ENCODE measurements around the gene CDR2L. TPM values are rescaled to one million over a fixed set of nuclear protein-coding genes. Genes with fewer than 3 reads are reported as not detected.

Gene CDR2L
- total RNA-seq, 5 donors from 2014 or later (not counting 1 experiment from before 2014, with no cell fraction given): 0.12 to 0.29 (median 0.19) TPM; not detected in 1

DNA sequence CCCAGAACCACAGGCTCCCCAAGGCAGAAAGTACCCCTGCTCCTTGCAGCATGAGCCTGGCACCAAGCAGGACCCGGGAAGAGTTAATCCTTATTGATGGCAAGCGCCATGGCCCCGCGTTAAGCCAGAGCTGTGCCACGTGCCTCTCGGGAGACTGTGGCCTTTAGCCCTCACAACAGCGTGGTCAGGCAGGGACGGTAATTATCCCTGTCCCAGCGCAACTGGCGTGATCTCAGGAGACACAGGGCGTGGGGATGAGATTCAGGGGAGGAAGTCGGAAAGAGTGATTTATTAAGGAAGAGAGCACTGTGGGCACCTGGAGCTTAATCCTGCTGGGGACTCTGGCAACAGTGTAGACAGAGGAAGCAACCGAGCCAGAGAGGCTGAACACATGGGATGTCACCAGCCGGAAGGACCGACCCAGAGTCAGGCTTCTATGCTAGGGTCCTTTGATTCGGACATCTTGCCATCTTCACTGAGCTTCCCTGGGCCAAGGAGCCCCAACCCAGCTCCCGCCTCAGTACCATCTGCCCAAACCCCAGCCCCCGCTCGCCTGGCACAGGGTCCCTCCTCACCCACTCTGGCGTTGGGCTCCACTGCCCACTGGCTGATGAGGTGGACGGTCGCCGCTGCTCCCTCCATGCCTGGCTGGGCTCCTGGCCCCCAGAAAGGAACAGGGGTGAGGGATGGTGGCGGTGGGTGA is 34.9 kb upstream of the CDR2L start:
- POLR2A ChIA-PET: no interaction called here

DNA sequence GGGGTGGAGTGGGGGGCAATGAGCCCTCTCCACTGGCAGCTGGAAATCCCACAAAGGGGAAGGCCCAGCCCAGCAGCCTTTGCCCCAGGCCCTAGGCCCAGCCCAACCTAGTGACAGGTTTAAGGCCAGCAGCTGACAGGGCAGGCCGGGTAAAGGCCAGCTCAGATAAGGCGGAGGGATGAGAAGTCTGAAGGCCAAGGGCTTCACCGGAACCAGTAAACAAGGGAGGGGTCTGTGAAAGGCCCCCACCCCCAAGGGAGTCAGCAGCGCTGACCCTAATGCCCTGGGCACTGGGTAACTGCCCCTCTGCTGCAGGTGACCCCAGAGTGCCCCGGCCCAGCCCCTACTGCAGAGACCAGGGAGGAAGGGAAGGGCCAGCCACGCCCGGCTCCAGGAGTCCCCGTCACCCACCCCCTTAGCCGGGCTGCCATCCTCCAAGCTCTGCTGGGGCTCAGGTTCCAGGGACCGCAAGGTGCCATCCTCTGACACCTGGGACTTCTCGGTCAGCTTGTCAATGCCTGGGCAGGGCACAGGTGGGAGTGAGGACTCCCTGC is 34.2 kb upstream of the CDR2L start:
- Histone ChIP-seq H3K4me3 (ENCODE audit: control insufficient read depth in 1 of 2, extremely low read depth in 1 of 2, low read length in 1 of 2) (no peak overlapping the region), H3K36me3 (ENCODE audit: control insufficient read depth in 2 of 2, extremely low read depth in 1 of 2, insufficient read depth in 1 of 2, low read length in 1 of 2) (peaks cover 0 to 3% of the 10 kb centered on the region in 2 donors), H3K27ac (ENCODE audit: low read length) (no peak overlapping the region), H3K4me1 (ENCODE audit: control insufficient read depth in 1 of 2, extremely low read depth in 1 of 2, insufficient read depth in 2 of 2, low read length in 2 of 2) (peaks cover 0 to 4% of the 10 kb centered on the region in 2 experiments), H3K27me3 (replicated peaks in 1 of 2; ENCODE audit: control insufficient read depth in 2 of 2, extremely low read depth in 1 of 2, insufficient read depth in 2 of 2, low read length in 1 of 2) (peaks cover 0 to 53% of the 10 kb centered on the region in 2 experiments), H3K9me3 (no peaks in the 10 kb centered on the region)
- ChIA-PET POLR2A (no interaction called here), CTCF (no interaction called here)
- no peak for ATAC-seq (replicated peaks in 1 of 4)
- WGBS (ENCODE audit: insufficient coverage): 88% methylated on average over 4 of the region's 11 CpGs
- peaks cover 4% of the 10 kb centered on the region in 3 donors for H3K4me1 Mint-ChIP-seq
- H3K9me3 Mint-ChIP-seq: no peaks in the 10 kb centered on the region
- H3K27ac Mint-ChIP-seq: no peak overlapping the region
- no peaks in the 10 kb centered on the region for H3K36me3 Mint-ChIP-seq
- H3K4me3 Mint-ChIP-seq: no peak overlapping the region
- DNase-seq: no peak
- peaks cover 0 to 3% of the 10 kb centered on the region in 2 donors for H3K27me3 Mint-ChIP-seq

More for the DNA sequence above, 34.9 kb upstream of the CDR2L start:
- Histone ChIP-seq H3K4me3 (ENCODE audit: control insufficient read depth in 1 of 2, extremely low read depth in 1 of 2, low read length in 1 of 2) (no peak overlapping the region), H3K27me3 (replicated peaks in 1 of 2; ENCODE audit: control insufficient read depth in 2 of 2, extremely low read depth in 1 of 2, insufficient read depth in 2 of 2, low read length in 1 of 2) (peaks cover 0 to 50% of the 10 kb centered on the region in 2 experiments), H3K9me3 (no peaks in the 10 kb centered on the region), H3K36me3 (ENCODE audit: control insufficient read depth in 2 of 2, extremely low read depth in 1 of 2, insufficient read depth in 1 of 2, low read length in 1 of 2) (peaks cover 0 to 3% of the 10 kb centered on the region in 2 donors), H3K4me1 (ENCODE audit: control insufficient read depth in 1 of 2, extremely low read depth in 1 of 2, insufficient read depth in 2 of 2, low read length in 2 of 2) (no peaks in the 10 kb centered on the region), H3K27ac (ENCODE audit: low read length) (no peak overlapping the region)
- H3K9me3 Mint-ChIP-seq: no peaks in the 10 kb centered on the region
- no peaks in the 10 kb centered on the region for H3K4me1 Mint-ChIP-seq
- CTCF ChIA-PET: no interaction called here
- DNase-seq: no peak
- peaks cover 0 to 3% of the 10 kb centered on the region in 2 donors for H3K27me3 Mint-ChIP-seq
- no peaks in the 10 kb centered on the region for H3K36me3 Mint-ChIP-seq
- H3K4me3 Mint-ChIP-seq: no peak overlapping the region
- 83% methylated on average over 16 of the region's 24 CpGs for WGBS (ENCODE audit: insufficient coverage)
- H3K27ac Mint-ChIP-seq: no peak overlapping the region
- ATAC-seq (replicated peaks in 1 of 4): no peak

GRCh38 chr17:74954115-74954514 is 33.3 kb upstream of the CDR2L start:
- Mint-ChIP-seq H3K4me3 (no peak overlapping the region), H3K9me3 (no peaks in the 10 kb centered on the region), H3K4me1 (peaks cover 4% of the 10 kb centered on the region in 3 donors), H3K27me3 (peaks cover 0 to 3% of the 10 kb centered on the region in 2 donors), H3K36me3 (no peaks in the 10 kb centered on the region), H3K27ac (no peak overlapping the region)
- POLR2A ChIA-PET: no interaction called here
- DNase-seq (no peak), ATAC-seq (replicated peaks in 1 of 4) (no peak)
- H3K4me3 ChIP-seq (ENCODE audit: control insufficient read depth in 1 of 2, extremely low read depth in 1 of 2, low read length in 1 of 2): no peak overlapping the region
- 100% methylated on average over 4 of the region's 15 CpGs for WGBS (ENCODE audit: insufficient coverage)
- no peaks in the 10 kb centered on the region for H3K9me3 ChIP-seq
- H3K4me1 ChIP-seq (ENCODE audit: control insufficient read depth in 1 of 2, extremely low read depth in 1 of 2, insufficient read depth in 2 of 2, low read length in 2 of 2): peaks cover 0 to 4% of the 10 kb centered on the region in 2 experiments
- peaks cover 0 to 3% of the 10 kb centered on the region in 2 donors for H3K36me3 ChIP-seq (ENCODE audit: control insufficient read depth in 2 of 2, extremely low read depth in 1 of 2, insufficient read depth in 1 of 2, low read length in 1 of 2)
- CTCF ChIA-PET: no interaction called here
- H3K27ac ChIP-seq (ENCODE audit: low read length): no peak overlapping the region
- peaks cover 0 to 50% of the 10 kb centered on the region in 2 experiments for H3K27me3 ChIP-seq (replicated peaks in 1 of 2; ENCODE audit: control insufficient read depth in 2 of 2, extremely low read depth in 1 of 2, insufficient read depth in 2 of 2, low read length in 1 of 2)

- Mint-ChIP-seq H3K27me3 (peaks cover 0 to 3% of the 10 kb centered on the region in 2 donors), H3K4me3 (no peak overlapping the region), H3K27ac (no peak overlapping the region), H3K4me1 (peaks cover 4 to 9% (median 4%) of the 10 kb centered on the region in 3 donors), H3K9me3 (no peaks in the 10 kb centered on the region), H3K36me3 (no peaks in the 10 kb centered on the region)
- no peak overlapping the region for H3K4me3 ChIP-seq (ENCODE audit: control insufficient read depth in 1 of 2, extremely low read depth in 1 of 2, low read length in 1 of 2)
- H3K36me3 ChIP-seq (ENCODE audit: control insufficient read depth in 2 of 2, extremely low read depth in 1 of 2, insufficient read depth in 1 of 2, low read length in 1 of 2): peaks cover 0 to 3% of the 10 kb centered on the region in 2 donors
- ATAC-seq (replicated peaks in 1 of 4): no peak
- ChIA-PET CTCF (interaction anchor here in 1 of 2 donors (0.7 kb wide), 1 partner anchor 29 kb away, joined by 3 read pairs; no protein-coding TSS in a partner anchor), POLR2A (no interaction called here)
- no peak for DNase-seq
- WGBS (ENCODE audit: insufficient coverage): 58% methylated on average over 9 of the region's 13 CpGs
- no peaks in the 10 kb centered on the region for H3K9me3 ChIP-seq
- H3K4me1 ChIP-seq (ENCODE audit: control insufficient read depth in 1 of 2, extremely low read depth in 1 of 2, insufficient read depth in 2 of 2, low read length in 2 of 2): peaks cover 0 to 4% of the 10 kb centered on the region in 2 experiments
- H3K27me3 ChIP-seq (replicated peaks in 1 of 2; ENCODE audit: control insufficient read depth in 2 of 2, extremely low read depth in 1 of 2, insufficient read depth in 2 of 2, low read length in 1 of 2): peaks cover 0 to 44% of the 10 kb centered on the region in 2 experiments
- no peak overlapping the region for H3K27ac ChIP-seq (ENCODE audit: low read length)
These were observed 32.6 kb upstream of the CDR2L start for GRCh38 chr17:74954665-74955421.

DNA sequence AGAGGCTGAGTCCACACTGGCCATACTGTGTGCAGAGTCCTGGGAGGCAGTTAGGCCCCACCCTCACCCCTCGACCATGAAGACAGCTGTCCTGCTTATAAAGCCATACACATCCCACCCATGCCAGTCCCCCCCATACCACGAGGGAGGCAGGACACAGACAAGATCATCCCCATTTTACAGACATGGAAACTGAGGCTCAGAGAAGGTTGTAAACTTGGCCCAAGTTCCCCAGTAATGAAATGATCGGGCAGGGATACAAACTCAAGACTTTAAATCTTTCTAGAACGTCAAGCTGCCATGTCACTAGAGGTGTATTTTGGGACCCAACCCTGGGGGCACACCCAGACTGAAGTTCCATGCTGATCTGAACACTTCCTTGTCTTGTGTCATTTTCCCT is 31.3 kb upstream of the CDR2L start:
- Mint-ChIP-seq H3K27me3 (peaks cover 0 to 3% of the 10 kb centered on the region in 2 donors), H3K9me3 (no peaks in the 10 kb centered on the region), H3K4me1 (peaks cover 4 to 9% (median 4%) of the 10 kb centered on the region in 3 donors), H3K4me3 (no peak overlapping the region), H3K36me3 (no peaks in the 10 kb centered on the region), H3K27ac (no peak overlapping the region)
- ChIA-PET CTCF (no interaction called here), POLR2A (no interaction called here)
- peaks cover 0 to 3% of the 10 kb centered on the region in 2 donors for H3K36me3 ChIP-seq (ENCODE audit: control insufficient read depth in 2 of 2, extremely low read depth in 1 of 2, insufficient read depth in 1 of 2, low read length in 1 of 2)
- DNase-seq: no peak
- H3K9me3 ChIP-seq: no peaks in the 10 kb centered on the region
- 57% methylated on average over 4 of the region's 4 CpGs for WGBS (ENCODE audit: insufficient coverage)
- no peak for ATAC-seq (replicated peaks in 1 of 4)
- no peak overlapping the region for H3K4me3 ChIP-seq (ENCODE audit: control insufficient read depth in 1 of 2, extremely low read depth in 1 of 2, low read length in 1 of 2)
- no peak overlapping the region for H3K27ac ChIP-seq (ENCODE audit: low read length)
- peaks cover 0 to 7% of the 10 kb centered on the region in 2 experiments for H3K4me1 ChIP-seq (ENCODE audit: control insufficient read depth in 1 of 2, extremely low read depth in 1 of 2, insufficient read depth in 2 of 2, low read length in 2 of 2)
- peaks cover 0 to 38% of the 10 kb centered on the region in 2 experiments for H3K27me3 ChIP-seq (replicated peaks in 1 of 2; ENCODE audit: control insufficient read depth in 2 of 2, extremely low read depth in 1 of 2, insufficient read depth in 2 of 2, low read length in 1 of 2)

Measured in T-cell (primary cell).